Natural killer cell (primary cell): ENCODE results near the gene EPOP. TPM values are rescaled to one million over a fixed set of nuclear protein-coding genes. Genes with fewer than 3 reads are reported as not detected.
A peak's percentile ranks its signal among the peaks of the same experiment; 100 is the strongest.

Source experiments
- ATAC-seq, 3 donors: fragments of 150-1000 bp in 2 of 3; fragments of 200-7000 bp in 1 of 3; cut with Tn5 transposase; 1 replicate in 1 of 3; 2 replicates in 2 of 3; pipeline ENCODE4 v1.10.0; 2021; ENCODE audit warnings: mild to moderate bottlenecking in 2 of 3, moderate library complexity in 2 of 3
- DNase-seq, 2 donors: peaks; one replicate each; pipeline versions ENCODE4 v3.0.0 to v3.0.0-alpha.2; 2013 to 2021; ENCODE audit warnings: mixed read lengths in 1 of 2
- H3K27ac ChIP-seq: one replicate; pipeline ENCODE4 v1.5.1; 2013; ENCODE audit warnings: mild to moderate bottlenecking, low read length
- H3K27me3 ChIP-seq: one replicate; pipeline ENCODE4 v1.6.1; 2013; ENCODE audit warnings: low read length; ENCODE audit not compliant: control insufficient read depth, insufficient read depth
- H3K36me3 ChIP-seq: one replicate; pipeline ENCODE4 v1.6.1; 2013; ENCODE audit warnings: low read length; ENCODE audit not compliant: control insufficient read depth, insufficient read depth
- H3K4me1 ChIP-seq: one replicate; pipeline ENCODE4 v1.6.1; 2013; ENCODE audit warnings: low read length; ENCODE audit not compliant: control insufficient read depth, insufficient read depth
- H3K4me3 ChIP-seq: one replicate; pipeline ENCODE4 v1.5.1; 2013; ENCODE audit warnings: low read length
- H3K9me3 ChIP-seq: one replicate; pipeline ENCODE4 v1.6.1; 2013; ENCODE audit warnings: low read length; ENCODE audit not compliant: control insufficient read depth, insufficient read depth
- H3K27ac Mint-ChIP-seq, 2 donors: one replicate each; pipeline ENCODE4 v1.8.0; 2022; ENCODE audit warnings: mild to moderate bottlenecking in 2 of 2, mixed read lengths in 2 of 2, moderate library complexity in 1 of 2
- H3K27me3 Mint-ChIP-seq, 2 donors: one replicate each; pipeline ENCODE4 v1.8.0; 2022; ENCODE audit warnings: low read depth in 2 of 2, mixed read lengths in 2 of 2
- H3K36me3 Mint-ChIP-seq: one replicate; pipeline ENCODE4 v1.8.0; 2022; ENCODE audit warnings: mixed read lengths
- H3K4me1 Mint-ChIP-seq, 2 donors: one replicate each; pipeline ENCODE4 v1.8.0; 2022; ENCODE audit warnings: mixed read lengths in 2 of 2
- H3K4me3 Mint-ChIP-seq: one replicate; pipeline ENCODE4 v1.8.0; 2022; ENCODE audit warnings: mild to moderate bottlenecking, moderate library complexity, mixed read lengths
- H3K9me3 Mint-ChIP-seq, 2 donors: one replicate each; pipeline ENCODE4 v1.8.0; 2022; ENCODE audit warnings: mixed read lengths in 2 of 2
- WGBS: methylation state at CpG from one replicate; pipeline ENCODE4 v1.1.7; 2013; ENCODE audit warnings: missing lambda C conversion rate; ENCODE audit not compliant: insufficient coverage; 5-methylcytosine and 5-hydroxymethylcytosine counted together
- intact Hi-C: fragments of 100-400 bp; cut with micrococcal nuclease; formaldehyde crosslinking; loops from one replicate; pipeline ENCODE4 v1.14.2; 2022
- total RNA-seq, 4 donors: library from RNA; stranded (reverse); fragments of 120-200 nt in 1 of 4; gene quantifications; one replicate each; pipeline versions ENCODE4 v1.2.3 to v1.2.4, GENCODE V29; 2013 to 2022
- TF ChIP-seq, protein P1 (sequence below): fragments of 200-600 bp; IDR thresholded peaks from one replicate; pipeline ENCODE4 v1.8.0; 2022; ENCODE audit warnings: antibody characterized with exemption

The EPOP gene
- total RNA-seq, 3 donors from 2014 or later (not counting 1 experiment from before 2014, with no cell fraction given), result 0.66 to 1.9 (median 1.1) TPM

DNA sequence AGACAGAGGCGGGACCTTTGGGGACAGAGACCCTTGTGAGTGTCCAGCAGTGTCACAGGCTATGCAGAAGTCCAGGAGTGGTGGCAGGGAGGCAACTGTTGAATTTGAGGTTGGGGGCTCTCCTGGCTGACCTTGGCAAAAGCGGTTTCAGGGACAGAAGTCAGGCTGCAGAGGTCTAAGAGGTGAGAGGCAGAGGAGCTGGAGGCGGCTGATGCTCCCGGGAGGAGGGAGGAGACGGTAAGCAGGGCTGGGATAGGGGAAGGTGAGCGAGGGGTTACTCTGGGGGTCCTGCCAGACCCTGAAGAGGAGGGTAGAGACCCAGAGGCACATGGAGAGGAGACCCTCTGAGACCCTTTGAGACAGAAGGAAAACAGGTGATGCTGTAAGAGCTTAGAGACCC is 5.2 kb downstream of the EPOP start:
- TF ChIP-seq, protein P1, sequence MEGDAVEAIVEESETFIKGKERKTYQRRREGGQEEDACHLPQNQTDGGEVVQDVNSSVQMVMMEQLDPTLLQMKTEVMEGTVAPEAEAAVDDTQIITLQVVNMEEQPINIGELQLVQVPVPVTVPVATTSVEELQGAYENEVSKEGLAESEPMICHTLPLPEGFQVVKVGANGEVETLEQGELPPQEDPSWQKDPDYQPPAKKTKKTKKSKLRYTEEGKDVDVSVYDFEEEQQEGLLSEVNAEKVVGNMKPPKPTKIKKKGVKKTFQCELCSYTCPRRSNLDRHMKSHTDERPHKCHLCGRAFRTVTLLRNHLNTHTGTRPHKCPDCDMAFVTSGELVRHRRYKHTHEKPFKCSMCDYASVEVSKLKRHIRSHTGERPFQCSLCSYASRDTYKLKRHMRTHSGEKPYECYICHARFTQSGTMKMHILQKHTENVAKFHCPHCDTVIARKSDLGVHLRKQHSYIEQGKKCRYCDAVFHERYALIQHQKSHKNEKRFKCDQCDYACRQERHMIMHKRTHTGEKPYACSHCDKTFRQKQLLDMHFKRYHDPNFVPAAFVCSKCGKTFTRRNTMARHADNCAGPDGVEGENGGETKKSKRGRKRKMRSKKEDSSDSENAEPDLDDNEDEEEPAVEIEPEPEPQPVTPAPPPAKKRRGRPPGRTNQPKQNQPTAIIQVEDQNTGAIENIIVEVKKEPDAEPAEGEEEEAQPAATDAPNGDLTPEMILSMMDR, result no peak
- Histone ChIP-seq H3K4me3 (no peak overlapping the region), H3K9me3 (no peaks in the 10 kb centered on the region), H3K27me3 (peaks cover 40% of the 10 kb centered on the region), H3K36me3 (no peaks in the 10 kb centered on the region), H3K27ac (no peak overlapping the region), H3K4me1 (peaks cover 3% of the 10 kb centered on the region)
- no peak for ATAC-seq
- Mint-ChIP-seq H3K9me3 (no peaks in the 10 kb centered on the region), H3K27me3 (peaks cover 42 to 47% of the 10 kb centered on the region in 2 donors), H3K4me3 (no peak overlapping the region), H3K4me1 (peaks cover 0 to 11% of the 10 kb centered on the region in 2 donors), H3K36me3 (no peaks in the 10 kb centered on the region), H3K27ac (no peak overlapping the region)
- intact Hi-C loops, result loop anchor here (10.0 kb wide), 1 partner anchor 55 kb away; no protein-coding TSS in a partner anchor
- 20% methylated on average over 6 of the region's 6 CpGs for WGBS
- no peak for DNase-seq

DNA sequence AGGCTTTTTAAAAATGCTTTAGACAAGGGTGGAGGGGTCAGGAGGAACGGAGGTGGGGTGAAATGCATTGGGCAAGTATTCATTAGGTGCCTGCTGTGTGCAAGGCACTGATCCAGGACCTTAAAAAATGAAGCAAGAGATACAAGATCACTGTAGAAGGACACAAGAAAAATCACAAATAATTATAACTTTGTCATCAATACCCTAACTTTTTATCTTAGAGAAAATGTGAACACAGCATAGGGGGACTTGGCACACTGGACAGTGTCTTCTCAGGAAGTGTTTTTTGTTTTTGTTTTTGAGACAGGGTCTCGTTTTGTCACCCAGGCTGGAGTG is 7.0 kb downstream of the EPOP start:
- Mint-ChIP-seq H3K4me3 (no peak overlapping the region), H3K36me3 (no peaks in the 10 kb centered on the region), H3K4me1 (peaks cover 0 to 11% of the 10 kb centered on the region in 2 donors), H3K27ac (no peak overlapping the region), H3K9me3 (no peaks in the 10 kb centered on the region), H3K27me3 (peaks cover 46 to 55% of the 10 kb centered on the region in 2 donors)
- intact Hi-C loops, result loop anchor here (1.0 to 10.0 kb wide), 3 partner anchors 53 to 175 kb away; no protein-coding TSS in a partner anchor
- no peaks in the 10 kb centered on the region for H3K36me3 ChIP-seq
- 22% methylated on average over 2 of the region's 2 CpGs for WGBS
- no peak overlapping the region for H3K4me3 ChIP-seq
- no peak overlapping the region for H3K27ac ChIP-seq
- no peaks in the 10 kb centered on the region for H3K4me1 ChIP-seq
- DNase-seq (no peak), ATAC-seq (no peak)
- peaks cover 35% of the 10 kb centered on the region for H3K27me3 ChIP-seq
- TF ChIP-seq, protein P1, result no peak
- H3K9me3 ChIP-seq, result no peaks in the 10 kb centered on the region

DNA sequence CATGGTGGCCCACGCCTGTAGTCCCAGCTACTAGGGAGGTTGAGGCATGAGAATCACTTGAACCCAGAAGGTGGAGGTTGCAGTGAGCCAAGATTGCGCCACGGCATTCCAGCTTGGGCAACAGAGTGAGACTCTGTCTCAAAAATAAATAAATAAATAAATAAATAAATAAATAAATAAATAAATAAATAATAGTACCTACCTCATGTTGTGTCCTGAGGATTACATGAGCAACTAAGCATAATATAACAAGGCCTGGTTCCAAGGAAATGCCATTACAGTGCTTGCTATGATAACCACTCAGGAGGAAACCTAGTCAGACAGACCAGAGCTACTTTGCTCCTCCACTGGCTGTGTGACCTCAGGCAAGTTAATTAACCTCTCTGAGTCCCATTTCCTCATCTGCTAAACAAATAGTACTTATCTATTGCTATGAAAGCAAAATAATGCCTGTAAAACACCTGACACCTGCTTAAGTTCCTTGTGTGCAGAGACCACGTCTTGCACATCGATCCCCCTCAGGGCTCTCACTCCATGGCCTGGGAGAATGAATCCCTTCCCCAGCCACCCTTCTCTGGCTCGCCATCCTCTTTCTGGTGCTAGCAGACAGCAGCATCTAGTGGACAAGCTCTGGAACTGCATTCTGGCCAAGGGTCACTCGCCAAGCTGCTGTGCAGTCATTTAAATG is 7.5 kb downstream of the EPOP start:
- Histone ChIP-seq H3K4me1 (no peaks in the 10 kb centered on the region), H3K9me3 (no peaks in the 10 kb centered on the region), H3K36me3 (no peaks in the 10 kb centered on the region), H3K27me3 (peaks cover 30% of the 10 kb centered on the region), H3K27ac (no peak overlapping the region), H3K4me3 (no peak overlapping the region)
- WGBS, result 15% methylated on average over 5 of the region's 7 CpGs
- H3K27ac Mint-ChIP-seq, result no peak overlapping the region
- intact Hi-C loops, result loop anchor here (1.0 to 10.0 kb wide), 3 partner anchors 52 to 174 kb away; no protein-coding TSS in a partner anchor
- H3K36me3 Mint-ChIP-seq, result no peaks in the 10 kb centered on the region
- TF ChIP-seq, protein P1, result peak; percentile 97
- no peak overlapping the region for H3K4me3 Mint-ChIP-seq
- H3K9me3 Mint-ChIP-seq, result no peaks in the 10 kb centered on the region
- peak; percentile 50 to 75 for DNase-seq
- H3K4me1 Mint-ChIP-seq, result peaks cover 0 to 10% of the 10 kb centered on the region in 2 donors
- H3K27me3 Mint-ChIP-seq, result peaks cover 46 to 60% of the 10 kb centered on the region in 2 donors
- peak; percentile 75 to 96 (median 87) for ATAC-seq
